HCT116 (cell line): ENCODE measurements around the gene CAPZA2. TPM values are rescaled to one million over a fixed set of nuclear protein-coding genes. Genes with fewer than 3 reads are reported as not detected.

ENCODE experiments used
- ATAC-seq: fragments of 200-7000 bp; cut with Tn5 transposase; 2 replicates; pipeline ENCODE4 v1.9.1; 2020; ENCODE audit warnings: mild to moderate bottlenecking, moderate library complexity
- BruUV-seq: library from RNA; stranded (reverse); fragments of 400-500 nt; replicated peaks from 2 replicates; lab custom pipeline; 2021; lab: Mats Ljungman, UMichigan
- CTCF ChIA-PET: fragments of 300-600 bp; sonication (Branson Sonifier 250); formaldehyde crosslinking; loops from one replicate; lab custom pipeline; 2021; ENCODE audit warnings: antibody characterized with exemption; lab: Charles Lee
- POLR2A ChIA-PET: fragments of 300-600, 350-600 bp; sonication (Branson Sonifier 250); formaldehyde crosslinking; loops from one replicate; lab custom pipeline; 2021; ENCODE audit warnings: antibody characterized with exemption; lab: Charles Lee
- RAD21 ChIA-PET, 2 experiments: fragments of 300-600 bp; sonication (Branson Sonifier 250); formaldehyde crosslinking; loops; one replicate each; lab custom pipeline; 2023; ENCODE audit warnings: low total read pairs in 2 of 2; ENCODE audit not compliant: uncharacterized antibody in 2 of 2, unreplicated experiment in 2 of 2, low non-redundant PET in 1 of 2; lab: Charles Lee
- DNase-seq: peaks from one replicate; pipeline ENCODE4 v3.0.0-alpha.2; 2010; ENCODE audit warnings: low read depth, low spot score
- H2AFZ ChIP-seq: fragments of 200-600 bp; shearing (Covaris generic), sonication (generic); 2 replicates; pipeline ENCODE4 v1.6.1; 2017; ENCODE audit warnings: low read depth, mixed run types, mixed read lengths, antibody characterized with exemption, low read length; ENCODE audit not compliant: poor library complexity, severe bottlenecking
- H3K27ac ChIP-seq: 2 replicates; pipeline ENCODE4 v1.5.1; 2012; ENCODE audit warnings: low read depth, low read length
- H3K27me3 ChIP-seq: fragments of 200-600 bp; sonication (generic); 2 replicates; pipeline ENCODE4 v1.6.1; 2016; ENCODE audit warnings: mixed run types, low read length, mixed read lengths; ENCODE audit not compliant: insufficient read depth
- H3K36me3 ChIP-seq, 2 experiments: fragments of 200-500 bp in 1 of 2; fragments of 200-600 bp in 1 of 2; sonication (Bioruptor generic) in 1 of 2; sonication (generic) in 1 of 2; 2 replicates each; pipeline versions ENCODE4 v1.5.1 to v1.6.1; 2014 to 2016; ENCODE audit warnings: low read length in 2 of 2, inconsistent platforms in 1 of 2, mixed read lengths in 1 of 2, mixed run types in 1 of 2; ENCODE audit not compliant: insufficient read depth in 2 of 2, control insufficient read depth in 1 of 2
- H3K4me1 ChIP-seq, 2 experiments: fragments of 200-600 bp in 1 of 2; sonication (generic) in 1 of 2; 2 replicates each; pipeline versions ENCODE4 v1.5.1 to v1.6.1; 2012 to 2017; ENCODE audit warnings: low read length in 2 of 2, inconsistent platforms in 1 of 2, mild to moderate bottlenecking in 1 of 2, mixed read lengths in 1 of 2, mixed run types in 1 of 2, moderate library complexity in 1 of 2; ENCODE audit not compliant: insufficient read depth in 2 of 2, control insufficient read depth in 1 of 2
- H3K4me2 ChIP-seq: fragments of 200-600 bp; sonication (generic); 2 replicates; pipeline ENCODE4 v1.6.1; 2017; ENCODE audit warnings: mixed run types, low read length, mixed read lengths
- H3K4me3 ChIP-seq, 2 experiments: fragments of 200-600 bp in 1 of 2; sonication (generic) in 1 of 2; replicated peaks in 1 of 2; 2 replicates each; pipeline ENCODE4 v1.5.1; 2011 to 2016; ENCODE audit warnings: low read length in 2 of 2, control low read depth in 1 of 2, low read depth in 1 of 2, mild to moderate bottlenecking in 1 of 2, mixed read lengths in 1 of 2, mixed run types in 1 of 2
- H3K79me2 ChIP-seq: fragments of 200-600 bp; sonication (generic); 2 replicates; pipeline ENCODE4 v1.6.1; 2017; ENCODE audit warnings: mild to moderate bottlenecking, mixed run types, low read length, moderate library complexity, mixed read lengths; ENCODE audit not compliant: insufficient read depth
- H3K9ac ChIP-seq: fragments of 200-600 bp; sonication (generic); 2 replicates; pipeline ENCODE4 v1.6.1; 2016; ENCODE audit warnings: low read length, mixed read lengths
- H3K9me2 ChIP-seq: fragments of 200-600 bp; sonication (generic), shearing (Covaris generic); 2 replicates; pipeline ENCODE4 v1.6.1; 2017; ENCODE audit warnings: mixed run types, mild to moderate bottlenecking, moderate library complexity; ENCODE audit not compliant: insufficient read depth
- H3K9me3 ChIP-seq, 2 experiments: fragments of 200-500 bp in 1 of 2; fragments of 200-600 bp in 1 of 2; sonication (Bioruptor generic) in 1 of 2; sonication (generic) in 1 of 2; 2 replicates each; pipeline ENCODE4 v1.6.1; 2014 to 2017; ENCODE audit warnings: low read length in 2 of 2, mixed read lengths in 2 of 2, inconsistent platforms in 1 of 2, low read depth in 1 of 2, mild to moderate bottlenecking in 1 of 2, mixed run types in 1 of 2, moderate library complexity in 1 of 2; ENCODE audit not compliant: control insufficient read depth in 1 of 2, insufficient read depth in 1 of 2
- H4K20me1 ChIP-seq: fragments of 200-600 bp; sonication (generic), shearing (Covaris generic); 2 replicates; pipeline ENCODE4 v1.6.1; 2017; ENCODE audit warnings: mixed run types, mild to moderate bottlenecking, moderate library complexity; ENCODE audit not compliant: insufficient read depth
- CEBPB ChIP-seq: IDR thresholded peaks from 2 replicates; pipeline ENCODE4 v1.6.1; 2012; ENCODE audit warnings: low read depth
- EGR1 ChIP-seq: IDR thresholded peaks from 2 replicates; pipeline ENCODE4 v1.6.1; 2012; ENCODE audit warnings: low read depth
- ELF1 ChIP-seq: IDR thresholded peaks from 2 replicates; pipeline ENCODE4 v1.6.1; 2012; ENCODE audit warnings: low read depth, borderline replicate concordance
- EZH2phosphoT487 ChIP-seq: fragments of 200-600 bp; IDR thresholded peaks from 2 replicates; pipeline ENCODE4 v1.6.1; 2018; ENCODE audit warnings: antibody characterized with exemption, borderline replicate concordance
- FOSL1 ChIP-seq: IDR thresholded peaks from 2 replicates; pipeline ENCODE4 v1.6.1; 2012; ENCODE audit warnings: low read depth
- JUND ChIP-seq: IDR thresholded peaks from 2 replicates; pipeline ENCODE4 v1.6.1; 2012
- POLR2A ChIP-seq: IDR thresholded peaks from 2 replicates; pipeline ENCODE4 v1.7.0; 2011; ENCODE audit warnings: borderline replicate concordance; ENCODE audit not compliant: insufficient read depth, insufficient read length; ENCODE audit errors: extremely low read depth
- POLR2AphosphoS5 ChIP-seq: IDR thresholded peaks from 2 replicates; pipeline ENCODE4 v1.6.1; 2011; ENCODE audit warnings: mild to moderate bottlenecking, low read depth, low read length, moderate library complexity
- SIN3A ChIP-seq: IDR thresholded peaks from 2 replicates; pipeline ENCODE4 v1.6.1; 2012; ENCODE audit warnings: low read depth
- SP1 ChIP-seq: IDR thresholded peaks from 2 replicates; pipeline ENCODE4 v1.6.1; 2012; ENCODE audit warnings: low read depth
- SRF ChIP-seq: IDR thresholded peaks from 2 replicates; pipeline ENCODE4 v1.6.1; 2012; ENCODE audit warnings: low read depth
- TCF7L2 ChIP-seq: IDR thresholded peaks from 2 replicates; pipeline ENCODE4 v1.7.0; 2011; ENCODE audit warnings: borderline replicate concordance, inconsistent platforms; ENCODE audit not compliant: insufficient read depth, insufficient read length; ENCODE audit errors: extremely low read depth
- YY1 ChIP-seq: IDR thresholded peaks from 2 replicates; pipeline ENCODE4 v1.6.1; 2011; ENCODE audit warnings: low read length, low read depth, moderate library complexity, mild to moderate bottlenecking; ENCODE audit not compliant: insufficient replicate concordance; ENCODE audit errors: extremely low read depth
- ZFX ChIP-seq: fragments of 450-650 bp; IDR thresholded peaks from 2 replicates; pipeline ENCODE4 v1.6.1; 2017
- ZNF274 ChIP-seq: fragments of 200-500 bp; sonication (Bioruptor generic); IDR thresholded peaks from 2 replicates; pipeline ENCODE4 v1.6.1; 2014; ENCODE audit warnings: mild to moderate bottlenecking, low read depth, low read length, inconsistent platforms
- intact Hi-C: fragments of 100-400 bp; cut with micrococcal nuclease; formaldehyde crosslinking; loops from 2 replicates; pipeline ENCODE4 v1.10.0; 2022
- total RNA-seq: library from RNA; stranded (reverse); gene quantifications from one replicate; pipeline ENCODE4 v1.2.1, GENCODE V29; 2021; ENCODE audit not compliant: unreplicated experiment
- TF ChIP-seq, protein P1 (sequence below): IDR thresholded peaks from 2 replicates; pipeline ENCODE4 v1.6.1; 2012
- TF ChIP-seq, protein P2 (sequence below): IDR thresholded peaks from 2 replicates; pipeline ENCODE4 v1.6.1; 2012
- TF ChIP-seq, protein P3 (sequence below): IDR thresholded peaks from 2 replicates; pipeline ENCODE4 v1.6.1; 2011; ENCODE audit warnings: mild to moderate bottlenecking, low read length, moderate library complexity; ENCODE audit not compliant: insufficient replicate concordance; ENCODE audit errors: extremely low read depth
- TF ChIP-seq, protein P4 (sequence below): IDR thresholded peaks from 2 replicates; pipeline ENCODE4 v1.6.1; 2012; ENCODE audit warnings: low read depth

The CAPZA2 gene
- total RNA-seq, 1 experiment from 2014 or later, result 135 TPM

DNA sequence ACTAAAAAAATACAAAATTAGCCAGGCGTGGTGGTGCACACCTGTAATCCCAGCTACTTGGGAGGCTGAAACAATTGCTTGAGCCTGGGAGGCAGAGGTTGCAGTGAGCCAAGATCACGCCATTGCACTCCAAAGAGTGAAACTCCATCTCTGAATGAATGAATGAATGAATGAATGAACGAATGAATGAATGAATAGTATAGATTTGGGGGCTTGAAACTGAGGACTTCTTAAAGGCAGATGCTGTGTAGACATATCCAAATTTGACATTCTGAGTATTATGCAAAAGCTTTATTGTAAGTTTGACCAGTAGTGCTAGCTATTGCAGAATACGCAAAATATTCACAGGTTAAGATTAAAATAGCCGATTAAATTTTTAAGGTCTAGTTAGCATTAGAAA is 60.2 kb downstream of the CAPZA2 start (continued):
- TF ChIP-seq POLR2AphosphoS5, result no peak
- no peak for TF ChIP-seq ZNF274
- no peak for TF ChIP-seq ELF1
- no peak for TF ChIP-seq SRF
- TF ChIP-seq JUND, result no peak
- TF ChIP-seq FOSL1, result no peak
- TF ChIP-seq, all 23 proteins: peak for 0

DNA sequence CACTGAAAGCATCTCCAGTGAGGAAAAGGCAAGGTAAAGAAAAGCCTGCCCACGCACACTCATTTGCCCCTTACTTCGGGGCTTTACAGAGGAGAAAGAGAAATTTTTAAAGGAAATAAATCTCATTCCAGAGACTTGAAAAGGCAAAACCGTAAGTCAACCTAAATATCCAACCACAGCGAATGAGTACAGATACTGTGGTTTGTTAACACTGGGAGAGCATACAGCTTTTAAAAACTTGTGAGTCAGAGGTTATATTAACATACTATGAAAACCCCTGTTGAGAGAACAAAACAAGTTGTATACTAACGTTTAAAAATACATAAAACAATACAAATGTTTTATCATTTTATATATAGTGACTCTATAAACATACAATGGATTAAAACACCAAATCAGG is 62.4 kb downstream of the CAPZA2 start:
- DNase-seq, result no peak
- H3K4me1 ChIP-seq, result peaks cover 0 to 2% of the 10 kb centered on the region in 2 experiments; a peak in 1 of 4 replicates
- no peak for ATAC-seq
- RAD21 ChIA-PET, result no interaction called here
- no peaks in the 10 kb centered on the region for H4K20me1 ChIP-seq
- no peak overlapping the region for H3K4me2 ChIP-seq
- H3K9me3 ChIP-seq, result no peaks in the 10 kb centered on the region
- intact Hi-C loops, result no loop called here
- TF ChIP-seq TCF7L2 (no peak), ZNF274 (no peak), CEBPB (no peak), POLR2A (no peak), YY1 (no peak), JUND (no peak), SIN3A (no peak), SP1 (no peak), EZH2phosphoT487 (no peak), ELF1 (no peak), ZFX (no peak), EGR1 (no peak)
- TF ChIP-seq, protein P1, sequence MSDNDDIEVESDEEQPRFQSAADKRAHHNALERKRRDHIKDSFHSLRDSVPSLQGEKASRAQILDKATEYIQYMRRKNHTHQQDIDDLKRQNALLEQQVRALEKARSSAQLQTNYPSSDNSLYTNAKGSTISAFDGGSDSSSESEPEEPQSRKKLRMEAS, result no peak
- TF ChIP-seq, protein P2, sequence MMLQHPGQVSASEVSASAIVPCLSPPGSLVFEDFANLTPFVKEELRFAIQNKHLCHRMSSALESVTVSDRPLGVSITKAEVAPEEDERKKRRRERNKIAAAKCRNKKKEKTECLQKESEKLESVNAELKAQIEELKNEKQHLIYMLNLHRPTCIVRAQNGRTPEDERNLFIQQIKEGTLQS, result no peak
- TF ChIP-seq, protein P3, sequence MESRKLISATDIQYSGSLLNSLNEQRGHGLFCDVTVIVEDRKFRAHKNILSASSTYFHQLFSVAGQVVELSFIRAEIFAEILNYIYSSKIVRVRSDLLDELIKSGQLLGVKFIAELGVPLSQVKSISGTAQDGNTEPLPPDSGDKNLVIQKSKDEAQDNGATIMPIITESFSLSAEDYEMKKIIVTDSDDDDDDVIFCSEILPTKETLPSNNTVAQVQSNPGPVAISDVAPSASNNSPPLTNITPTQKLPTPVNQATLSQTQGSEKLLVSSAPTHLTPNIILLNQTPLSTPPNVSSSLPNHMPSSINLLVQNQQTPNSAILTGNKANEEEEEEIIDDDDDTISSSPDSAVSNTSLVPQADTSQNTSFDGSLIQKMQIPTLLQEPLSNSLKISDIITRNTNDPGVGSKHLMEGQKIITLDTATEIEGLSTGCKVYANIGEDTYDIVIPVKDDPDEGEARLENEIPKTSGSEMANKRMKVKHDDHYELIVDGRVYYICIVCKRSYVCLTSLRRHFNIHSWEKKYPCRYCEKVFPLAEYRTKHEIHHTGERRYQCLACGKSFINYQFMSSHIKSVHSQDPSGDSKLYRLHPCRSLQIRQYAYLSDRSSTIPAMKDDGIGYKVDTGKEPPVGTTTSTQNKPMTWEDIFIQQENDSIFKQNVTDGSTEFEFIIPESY, result no peak
- TF ChIP-seq, protein P4, sequence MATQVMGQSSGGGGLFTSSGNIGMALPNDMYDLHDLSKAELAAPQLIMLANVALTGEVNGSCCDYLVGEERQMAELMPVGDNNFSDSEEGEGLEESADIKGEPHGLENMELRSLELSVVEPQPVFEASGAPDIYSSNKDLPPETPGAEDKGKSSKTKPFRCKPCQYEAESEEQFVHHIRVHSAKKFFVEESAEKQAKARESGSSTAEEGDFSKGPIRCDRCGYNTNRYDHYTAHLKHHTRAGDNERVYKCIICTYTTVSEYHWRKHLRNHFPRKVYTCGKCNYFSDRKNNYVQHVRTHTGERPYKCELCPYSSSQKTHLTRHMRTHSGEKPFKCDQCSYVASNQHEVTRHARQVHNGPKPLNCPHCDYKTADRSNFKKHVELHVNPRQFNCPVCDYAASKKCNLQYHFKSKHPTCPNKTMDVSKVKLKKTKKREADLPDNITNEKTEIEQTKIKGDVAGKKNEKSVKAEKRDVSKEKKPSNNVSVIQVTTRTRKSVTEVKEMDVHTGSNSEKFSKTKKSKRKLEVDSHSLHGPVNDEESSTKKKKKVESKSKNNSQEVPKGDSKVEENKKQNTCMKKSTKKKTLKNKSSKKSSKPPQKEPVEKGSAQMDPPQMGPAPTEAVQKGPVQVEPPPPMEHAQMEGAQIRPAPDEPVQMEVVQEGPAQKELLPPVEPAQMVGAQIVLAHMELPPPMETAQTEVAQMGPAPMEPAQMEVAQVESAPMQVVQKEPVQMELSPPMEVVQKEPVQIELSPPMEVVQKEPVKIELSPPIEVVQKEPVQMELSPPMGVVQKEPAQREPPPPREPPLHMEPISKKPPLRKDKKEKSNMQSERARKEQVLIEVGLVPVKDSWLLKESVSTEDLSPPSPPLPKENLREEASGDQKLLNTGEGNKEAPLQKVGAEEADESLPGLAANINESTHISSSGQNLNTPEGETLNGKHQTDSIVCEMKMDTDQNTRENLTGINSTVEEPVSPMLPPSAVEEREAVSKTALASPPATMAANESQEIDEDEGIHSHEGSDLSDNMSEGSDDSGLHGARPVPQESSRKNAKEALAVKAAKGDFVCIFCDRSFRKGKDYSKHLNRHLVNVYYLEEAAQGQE, result no peak
- TF ChIP-seq, all 23 proteins: peak for 0
- CTCF ChIA-PET, result no interaction called here
- no peak overlapping the region for H2AFZ ChIP-seq
- POLR2A ChIA-PET, result no interaction called here
- no TSS peak for BruUV-seq
- no peaks in the 10 kb centered on the region for H3K9me2 ChIP-seq
- no peaks in the 10 kb centered on the region for H3K36me3 ChIP-seq
- H3K79me2 ChIP-seq, result no peaks in the 10 kb centered on the region
- H3K4me3 ChIP-seq, result no peak overlapping the region
- no peak overlapping the region for H3K9ac ChIP-seq
- H3K27ac ChIP-seq, result no peak overlapping the region
- H3K27me3 ChIP-seq, result no peaks in the 10 kb centered on the region
